Measurements from ENCODE around the gene SKI.

SKI gene

GRCh38 chr1:2194898-2195673 is 33.0 kb upstream of the SKI start:
- DNase-seq = peak; percentile 88

- no peak for DNase-seq
Observed at GRCh38 chr1:2195785-2196184, 32.3 kb upstream of the SKI start.

- no peak for DNase-seq
Observed at GRCh38 chr1:2196901-2197638, 31.0 kb upstream of the SKI start.

- DNase-seq = no peak
Observed at GRCh38 chr1:2197707-2198165, 30.4 kb upstream of the SKI start.

GRCh38 chr1:2198571-2198970 is 29.5 kb upstream of the SKI start:
- no peak for DNase-seq

GRCh38 chr1:2199042-2199810 is 28.9 kb upstream of the SKI start:
- DNase-seq = peak; percentile 87

GRCh38 chr1:2200308-2200943 is 27.7 kb upstream of the SKI start:
- DNase-seq = no peak

- DNase-seq = no peak
Observed at GRCh38 chr1:2201062-2201461, 27.1 kb upstream of the SKI start.

GRCh38 chr1:2202008-2202575 is 26.0 kb upstream of the SKI start:
- DNase-seq = no peak

GRCh38 chr1:2202843-2203601 is 25.1 kb upstream of the SKI start:
- DNase-seq = no peak

- DNase-seq = no peak
Observed at GRCh38 chr1:2203671-2204414, 24.3 kb upstream of the SKI start.

GRCh38 chr1:2204415-2205190 is 23.5 kb upstream of the SKI start:
- no peak for DNase-seq

GRCh38 chr1:2205191-2205952 is 22.7 kb upstream of the SKI start:
- peak; percentile 92 for DNase-seq

- DNase-seq = no peak
Observed at GRCh38 chr1:2206813-2207487, 21.2 kb upstream of the SKI start.

GRCh38 chr1:2208309-2209239 is 19.5 kb upstream of the SKI start:
- no peak for DNase-seq

- no peak for DNase-seq
Observed at GRCh38 chr1:2209400-2210083, 18.6 kb upstream of the SKI start.

GRCh38 chr1:2210084-2210653 is 17.9 kb upstream of the SKI start:
- DNase-seq = no peak

Measured in stimulated activated CD4-positive, alpha-beta T cell treated with anti-CD3 and anti-CD28 coated beads, Interleukin-1b, Interleukin-23, amount 100 ng/mL, for 48 hours (primary cell).